ENCODE measurements around the gene KAT2B.

DNA sequence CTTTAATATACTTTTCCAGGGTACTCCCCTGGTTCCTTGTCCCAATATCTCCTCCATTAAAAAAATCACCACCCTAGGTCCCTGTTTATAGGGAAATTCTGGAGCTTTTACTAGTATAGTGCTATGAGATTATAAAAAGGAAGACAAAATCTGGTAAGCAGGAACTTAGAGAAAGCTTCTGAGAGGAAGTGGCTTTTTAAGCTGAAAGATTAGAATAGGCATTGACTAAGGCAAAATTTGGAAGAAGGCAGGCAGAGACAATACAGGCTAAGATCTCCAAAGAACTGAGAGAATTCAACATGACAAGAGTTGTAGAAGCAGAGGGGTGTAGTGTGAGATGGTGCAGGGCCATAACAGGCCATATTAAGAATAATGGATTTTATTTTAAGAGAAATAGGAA lies 120.0 kb downstream of the KAT2B start:
- no peak for TF ChIP-seq ZNF274 (IDR thresholded peaks at IDR 0.05; ENCODE audit: low read depth, low read length)
- no peak for TF ChIP-seq SUZ12 (IDR thresholded peaks at IDR 0.05; ENCODE audit: extremely low read depth, insufficient read depth, insufficient read length)

Data from NT2/D1 (cell line).